Keratinocyte (primary cell): Measurements from ENCODE around the gene KRT23. TPM values are rescaled to one million over a fixed set of nuclear protein-coding genes. Genes with fewer than 3 reads are reported as not detected.

Experiments used
- DNase-seq: peaks from one replicate; pipeline ENCODE4 v3.0.0-alpha.2; 2011; ENCODE audit warnings: low read depth, missing footprints, low spot score
- FAIRE-seq: peaks from 2 replicates; lab custom pipeline; 2011; peaks lifted over from hg19 to GRCh38; lab: Jason Lieb, UNC
- H2AFZ ChIP-seq: 2 replicates; pipeline ENCODE4 v1.6.0; 2012; ENCODE audit warnings: low read length, control low read depth, inconsistent platforms; ENCODE audit not compliant: control insufficient read depth
- H3K27ac ChIP-seq: 2 replicates; pipeline ENCODE4 v1.5.1; 2011; ENCODE audit warnings: low read length; ENCODE audit not compliant: control insufficient read depth, insufficient read depth
- H3K27me3 ChIP-seq: 3 replicates; pipeline ENCODE4 v1.6.0; 2011; ENCODE audit warnings: low read length; ENCODE audit not compliant: control insufficient read depth, insufficient read depth; ENCODE audit errors: extremely low read depth
- H3K36me3 ChIP-seq, 2 experiments: 2 replicates in 1 of 2; 3 replicates in 1 of 2; pipeline ENCODE4 v1.5.1; 2011; ENCODE audit warnings: low read length in 2 of 2, mild to moderate bottlenecking in 1 of 2; ENCODE audit not compliant: control insufficient read depth in 2 of 2, insufficient read depth in 2 of 2; ENCODE audit errors: extremely low read depth in 1 of 2
- H3K4me1 ChIP-seq: 3 replicates; pipeline ENCODE4 v1.5.1; 2011; ENCODE audit warnings: low read length; ENCODE audit not compliant: control insufficient read depth, insufficient read depth; ENCODE audit errors: extremely low read depth
- H3K4me2 ChIP-seq: 3 replicates; pipeline ENCODE4 v1.6.0; 2011; ENCODE audit warnings: low read depth, low read length; ENCODE audit not compliant: control insufficient read depth, insufficient read depth; ENCODE audit errors: extremely low read depth
- H3K4me3 ChIP-seq, 3 experiments: fragments of 200-600 bp in 1 of 3; sonication (generic) in 1 of 3; 2 replicates in 2 of 3; 3 replicates in 1 of 3; pipeline ENCODE4 v1.5.1; 2011 to 2016; ENCODE audit warnings: low read length in 3 of 3, mild to moderate bottlenecking in 3 of 3, control low read depth in 2 of 3, inconsistent platforms in 1 of 3, low read depth in 1 of 3, mixed read lengths in 1 of 3, mixed run types in 1 of 3, moderate library complexity in 1 of 3; ENCODE audit not compliant: control insufficient read depth in 2 of 3, insufficient read depth in 2 of 3; ENCODE audit errors: extremely low read depth in 1 of 3
- H3K79me2 ChIP-seq: 2 replicates; pipeline ENCODE4 v1.6.0; 2012; ENCODE audit warnings: low read length; ENCODE audit not compliant: control insufficient read depth, insufficient read depth
- H3K9ac ChIP-seq: 3 replicates; pipeline ENCODE4 v1.6.0; 2011; ENCODE audit warnings: low read length; ENCODE audit not compliant: control insufficient read depth, insufficient read depth; ENCODE audit errors: extremely low read depth
- H3K9me1 ChIP-seq: 3 replicates; pipeline ENCODE4 v1.6.0; 2011; ENCODE audit warnings: low read length; ENCODE audit not compliant: control insufficient read depth, insufficient read depth; ENCODE audit errors: extremely low read depth
- H3K9me3 ChIP-seq: 2 replicates; pipeline ENCODE4 v1.5.1; 2012; ENCODE audit warnings: low read depth, low read length; ENCODE audit not compliant: control insufficient read depth
- H4K20me1 ChIP-seq: 3 replicates; pipeline ENCODE4 v1.6.0; 2011; ENCODE audit warnings: low read length; ENCODE audit not compliant: control insufficient read depth, insufficient read depth; ENCODE audit errors: extremely low read depth
- CTCF ChIP-seq, 3 experiments: IDR thresholded peaks in 1 of 3; conservative IDR thresholded peaks in 1 of 3; optimal IDR thresholded peaks in 1 of 3; 2 replicates in 2 of 3; 3 replicates in 1 of 3; pipeline versions ENCODE3 to v1.5.1; 2011; ENCODE audit warnings: low read length in 3 of 3, mild to moderate bottlenecking in 3 of 3, moderate library complexity in 2 of 3, control low read depth in 1 of 3, inconsistent platforms in 1 of 3; ENCODE audit not compliant: insufficient read depth in 2 of 3; ENCODE audit errors: extremely low read depth in 1 of 3
- EZH2 ChIP-seq: IDR thresholded peaks from one replicate; pipeline ENCODE4 v1.6.1; 2012; ENCODE audit warnings: inconsistent platforms, mild to moderate bottlenecking, low read length, moderate library complexity
- dilution Hi-C: fragments of 300-500 bp; cut with MboI; formaldehyde crosslinking; loops from one replicate; pipeline ENCODE4 v1.7.0; 2020; ENCODE audit warnings: low sequenced_read_pairs; ENCODE audit not compliant: extremely low pct_ligation_motif_present
- polyA plus RNA-seq, 5 experiments: library from polyadenylated mRNA; depleted of rRNA in 3 of 5; stranded (reverse) in 3 of 5; stranded (forward) in 1 of 5; unstranded in 1 of 5; fragments of >200 nt; gene quantifications; 1 replicate in 1 of 5; 2 replicates in 3 of 5; 3 replicates in 1 of 5; pipeline versions ENCODE4 v1.2.1 to v1.2.3, GENCODE V29; 2011 to 2012; ENCODE audit warnings: missing spikeins in 2 of 5, low read depth in 1 of 5, low replicate concordance in 1 of 5

Gene KRT23
- polyA plus RNA-seq, 1 donor (not counting 4 experiments of a cell fraction or from before 2014, with no cell fraction given) = 8.2 TPM

- Histone ChIP-seq H3K4me1 (peaks cover 28% of the 10 kb centered on the region), H3K36me3 (no peaks in the 10 kb centered on the region), H3K9ac (no peak overlapping the region), H3K27me3 (no peaks in the 10 kb centered on the region), H3K4me2 (no peak overlapping the region), H3K27ac (no peak overlapping the region), H3K9me3 (no peaks in the 10 kb centered on the region), H4K20me1 (no peaks in the 10 kb centered on the region), H3K79me2 (no peaks in the 10 kb centered on the region), H3K9me1 (no peaks in the 10 kb centered on the region), H2AFZ (no peak overlapping the region), H3K4me3 (no peak overlapping the region)
- TF ChIP-seq EZH2 = no peak
- TF ChIP-seq CTCF (optimal IDR thresholded peaks at IDR 0.05 in 1 of 3, IDR thresholded peaks at IDR 0.05 in 1 of 3, conservative IDR thresholded peaks at IDR 0.05 in 1 of 3; ENCODE audit: extremely low read depth in 1 of 3, insufficient read depth in 2 of 3, low read length in 3 of 3) = no peak
- dilution Hi-C loops = no loop called here
- FAIRE-seq (no peak), DNase-seq (no peak)
Observed at GRCh38 chr17:40950176-40950575, 12.7 kb upstream of the KRT23 start.

- Histone ChIP-seq H3K4me3 (no peak overlapping the region), H3K27ac (no peak overlapping the region), H3K27me3 (no peaks in the 10 kb centered on the region), H3K4me2 (no peak overlapping the region), H3K9me1 (no peaks in the 10 kb centered on the region), H3K79me2 (no peaks in the 10 kb centered on the region), H3K9ac (no peak overlapping the region), H2AFZ (no peak overlapping the region), H3K4me1 (peaks cover 22% of the 10 kb centered on the region), H3K9me3 (no peaks in the 10 kb centered on the region), H4K20me1 (no peaks in the 10 kb centered on the region), H3K36me3 (no peaks in the 10 kb centered on the region)
- dilution Hi-C loops = no loop called here
- FAIRE-seq (no peak), DNase-seq (no peak)
- no peak for TF ChIP-seq EZH2
- TF ChIP-seq CTCF (optimal IDR thresholded peaks at IDR 0.05 in 1 of 3, IDR thresholded peaks at IDR 0.05 in 1 of 3, conservative IDR thresholded peaks at IDR 0.05 in 1 of 3; ENCODE audit: extremely low read depth in 1 of 3, insufficient read depth in 2 of 3, low read length in 3 of 3) = no peak
Observed at GRCh38 chr17:40949418-40949817, 12.0 kb upstream of the KRT23 start.
